ENCODE measurements around the gene NTRK3.
A peak's percentile ranks its signal among the peaks of the same experiment; 100 is the strongest.

The NTRK3 gene

GRCh38 chr15:87939848-87940457 is 316.6 kb downstream of the NTRK3 start:
- no peak for DNase-seq (ENCODE audit: low read depth)

GRCh38 chr15:87938031-87938430 is 318.5 kb downstream of the NTRK3 start:
- DNase-seq (ENCODE audit: low read depth), result no peak

- DNase-seq (ENCODE audit: low read depth), result no peak
Observed at GRCh38 chr15:87935583-87935982, 321.0 kb downstream of the NTRK3 start.

- DNase-seq (ENCODE audit: low read depth), result no peak
Observed at GRCh38 chr15:87931584-87931983, 325.0 kb downstream of the NTRK3 start.

- no peak for DNase-seq (ENCODE audit: low read depth)
Observed at GRCh38 chr15:87930457-87930856, 326.1 kb downstream of the NTRK3 start.

GRCh38 chr15:87929841-87930240 is 326.7 kb downstream of the NTRK3 start:
- peak; percentile 1 for DNase-seq (ENCODE audit: low read depth)

GRCh38 chr15:87924433-87924832 is 332.1 kb downstream of the NTRK3 start:
- no peak for DNase-seq (ENCODE audit: low read depth)

GRCh38 chr15:87919064-87919463 is 337.5 kb downstream of the NTRK3 start:
- DNase-seq (ENCODE audit: low read depth), result no peak

- no peak for DNase-seq (ENCODE audit: low read depth)
Observed at GRCh38 chr15:87917480-87917879, 339.1 kb downstream of the NTRK3 start.

GRCh38 chr15:87916208-87916607 is 340.3 kb downstream of the NTRK3 start:
- DNase-seq (ENCODE audit: low read depth), result no peak

- DNase-seq (ENCODE audit: low read depth), result no peak
Observed at GRCh38 chr15:87910301-87910700, 346.2 kb downstream of the NTRK3 start.

- no peak for DNase-seq (ENCODE audit: low read depth)
Observed at GRCh38 chr15:87907676-87908446, 348.7 kb downstream of the NTRK3 start.

- no peak for DNase-seq (ENCODE audit: low read depth)
Observed at GRCh38 chr15:87906444-87906843, 350.1 kb downstream of the NTRK3 start.

GRCh38 chr15:87902772-87903426 is 353.6 kb downstream of the NTRK3 start:
- DNase-seq (ENCODE audit: low read depth), result no peak

GRCh38 chr15:87901926-87902690 is 354.4 kb downstream of the NTRK3 start:
- no peak for DNase-seq (ENCODE audit: low read depth)

- no peak for DNase-seq (ENCODE audit: low read depth)
Observed at GRCh38 chr15:87901008-87901407, 355.5 kb downstream of the NTRK3 start.

GRCh38 chr15:87896936-87897335 is 359.6 kb downstream of the NTRK3 start:
- no peak for DNase-seq (ENCODE audit: low read depth)

GRCh38 chr15:87887177-87887576 is 369.4 kb downstream of the NTRK3 start:
- DNase-seq (ENCODE audit: low read depth), result no peak

GRCh38 chr15:87881026-87881425 is 375.5 kb downstream of the NTRK3 start:
- no peak for DNase-seq (ENCODE audit: low read depth)

GRCh38 chr15:87877822-87878542 is 378.6 kb downstream of the NTRK3 start:
- DNase-seq (ENCODE audit: low read depth), result peak; percentile 26

- peak; percentile 94 for DNase-seq (ENCODE audit: low read depth)
Observed at GRCh38 chr15:87877114-87877810, 379.3 kb downstream of the NTRK3 start.

Measured in EH (cell line).